Natural killer cell treated with Interleukin-12 subunit alpha and Interleukin-12 subunit beta and Interleukin-15 and Interleukin-18, amount 100 ng/mL, for 72 hours (primary cell): ENCODE data around the gene FRY. TPM values are rescaled to one million over a fixed set of nuclear protein-coding genes. Genes with fewer than 3 reads are reported as not detected.

Source experiments
- ATAC-seq, 2 donors: fragments of 150-1000 bp; cut with Tn5 transposase in 1 of 2; sonication (Bioruptor Pico), chemical (Tn5 transposase) in 1 of 2; 2 replicates each; pipeline ENCODE4 v1.10.0; 2021
- DNase-seq: peaks from one replicate; pipeline ENCODE4 v3.0.0; 2022; ENCODE audit warnings: low spot score
- H3K27ac Mint-ChIP-seq, 2 donors: 1 replicate in 1 of 2; 2 replicates in 1 of 2; pipeline ENCODE4 v1.8.0; 2022; ENCODE audit warnings: mixed read lengths in 2 of 2, mild to moderate bottlenecking in 1 of 2, moderate library complexity in 1 of 2
- H3K27me3 Mint-ChIP-seq, 2 donors: 1 replicate in 1 of 2; 2 replicates in 1 of 2; pipeline ENCODE4 v1.8.0; 2022; ENCODE audit warnings: mixed read lengths in 2 of 2
- H3K36me3 Mint-ChIP-seq: one replicate; pipeline ENCODE4 v1.8.0; 2022; ENCODE audit warnings: mixed read lengths
- H3K4me1 Mint-ChIP-seq, 2 donors: 1 replicate in 1 of 2; 2 replicates in 1 of 2; pipeline ENCODE4 v1.8.0; 2022; ENCODE audit warnings: low read depth in 2 of 2, mixed read lengths in 2 of 2, mild to moderate bottlenecking in 1 of 2
- H3K4me3 Mint-ChIP-seq: one replicate; pipeline ENCODE4 v1.8.0; 2022; ENCODE audit warnings: mixed read lengths
- H3K9me3 Mint-ChIP-seq: 2 replicates; pipeline ENCODE4 v1.8.0; 2022; ENCODE audit warnings: mixed read lengths
- total RNA-seq, 2 donors: library from RNA; stranded (reverse); gene quantifications; one replicate each; pipeline ENCODE4 v1.2.3, GENCODE V29; 2022

The FRY gene
- total RNA-seq, 2 donors from 2014 or later: 1.5 to 6.1 TPM

GRCh38 chr13:32282096-32282711, 250.6 kb downstream of the FRY start:
- no peak for ATAC-seq
- H3K36me3 Mint-ChIP-seq: peaks cover 5% of the 10 kb centered on the region
- no peak for DNase-seq
- H3K27me3 Mint-ChIP-seq: no peaks in the 10 kb centered on the region
- no peak overlapping the region for H3K27ac Mint-ChIP-seq
- no peaks in the 10 kb centered on the region for H3K4me1 Mint-ChIP-seq
- H3K9me3 Mint-ChIP-seq: no peaks in the 10 kb centered on the region
- H3K4me3 Mint-ChIP-seq: no peak overlapping the region

- no peaks in the 10 kb centered on the region for H3K4me1 Mint-ChIP-seq
- ATAC-seq: no peak
- no peaks in the 10 kb centered on the region for H3K36me3 Mint-ChIP-seq
- no peaks in the 10 kb centered on the region for H3K9me3 Mint-ChIP-seq
- H3K4me3 Mint-ChIP-seq: no peak overlapping the region
- no peak overlapping the region for H3K27ac Mint-ChIP-seq
- no peak for DNase-seq
- H3K27me3 Mint-ChIP-seq: no peaks in the 10 kb centered on the region
These were observed 253.5 kb downstream of the FRY start for GRCh38 chr13:32284927-32285632.

GRCh38 chr13:32285633-32285965, 254.0 kb downstream of the FRY start:
- Mint-ChIP-seq H3K27ac (no peak overlapping the region), H3K9me3 (no peaks in the 10 kb centered on the region), H3K4me3 (no peak overlapping the region), H3K27me3 (no peaks in the 10 kb centered on the region), H3K36me3 (peaks cover under 1% of the 10 kb centered on the region), H3K4me1 (no peaks in the 10 kb centered on the region)
- ATAC-seq (no peak), DNase-seq (no peak)

- ATAC-seq: no peak
- DNase-seq: no peak
- no peak overlapping the region for H3K4me3 Mint-ChIP-seq
- no peak overlapping the region for H3K27ac Mint-ChIP-seq
- no peaks in the 10 kb centered on the region for H3K36me3 Mint-ChIP-seq
- H3K9me3 Mint-ChIP-seq: no peaks in the 10 kb centered on the region
- H3K27me3 Mint-ChIP-seq: peaks cover 11 to 14% of the 10 kb centered on the region in 2 donors
- no peaks in the 10 kb centered on the region for H3K4me1 Mint-ChIP-seq
These were observed 265.6 kb downstream of the FRY start for GRCh38 chr13:32297206-32297605.

DNA sequence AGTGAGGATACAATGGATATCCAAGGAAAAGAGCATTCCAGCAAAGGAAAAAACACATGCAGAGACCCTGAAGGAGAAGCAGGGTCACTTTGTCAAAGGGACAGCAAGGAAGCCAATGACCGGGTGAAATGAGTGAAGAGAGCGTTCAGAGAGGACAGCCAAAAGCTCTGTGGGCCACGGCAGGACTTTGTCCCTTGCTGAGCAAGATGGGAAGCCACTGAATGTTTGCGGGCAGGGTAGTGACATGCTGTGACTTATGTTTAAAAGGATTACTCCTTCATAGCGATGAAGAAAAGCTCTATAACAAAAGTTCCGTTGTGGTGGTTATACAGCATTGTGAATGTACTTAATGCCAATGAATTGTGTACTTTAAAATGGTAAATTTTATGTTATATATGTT, 267.1 kb downstream of the FRY start:
- DNase-seq: no peak
- Mint-ChIP-seq H3K4me1 (no peaks in the 10 kb centered on the region), H3K4me3 (no peak overlapping the region), H3K36me3 (no peaks in the 10 kb centered on the region), H3K9me3 (no peaks in the 10 kb centered on the region), H3K27me3 (peaks cover 11 to 14% of the 10 kb centered on the region in 2 donors), H3K27ac (no peak overlapping the region)
- no peak for ATAC-seq

DNA sequence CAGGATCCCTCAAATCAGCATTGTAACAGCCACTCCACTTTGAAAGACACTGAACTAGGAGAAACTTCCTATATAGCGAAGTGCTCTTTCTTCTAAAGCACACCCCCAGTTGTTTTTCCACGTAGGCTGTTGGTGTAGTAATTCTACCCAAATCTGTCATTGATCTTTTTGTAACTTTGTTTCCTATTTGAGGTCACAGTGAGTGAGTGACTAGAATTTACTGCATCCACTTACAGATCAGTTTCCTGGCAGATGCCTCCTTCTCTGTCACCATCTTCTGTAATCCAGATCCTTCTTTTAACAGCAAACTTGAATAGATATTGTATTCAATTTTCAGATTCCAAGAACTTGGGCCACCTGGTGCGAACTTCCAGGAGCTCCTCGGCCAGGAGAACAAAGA, 268.3 kb downstream of the FRY start:
- DNase-seq (no peak), ATAC-seq (no peak)
- H3K4me3 Mint-ChIP-seq: no peak overlapping the region
- no peak overlapping the region for H3K27ac Mint-ChIP-seq
- H3K27me3 Mint-ChIP-seq: peaks cover 11 to 14% of the 10 kb centered on the region in 2 donors
- no peaks in the 10 kb centered on the region for H3K4me1 Mint-ChIP-seq
- H3K36me3 Mint-ChIP-seq: no peaks in the 10 kb centered on the region
- no peaks in the 10 kb centered on the region for H3K9me3 Mint-ChIP-seq

GRCh38 chr13:32300406-32300805, 268.8 kb downstream of the FRY start:
- no peak for ATAC-seq
- H3K27ac Mint-ChIP-seq: no peak overlapping the region
- no peak overlapping the region for H3K4me3 Mint-ChIP-seq
- DNase-seq: no peak
- no peaks in the 10 kb centered on the region for H3K36me3 Mint-ChIP-seq
- no peaks in the 10 kb centered on the region for H3K9me3 Mint-ChIP-seq
- no peaks in the 10 kb centered on the region for H3K4me1 Mint-ChIP-seq
- peaks cover 11 to 14% of the 10 kb centered on the region in 2 donors for H3K27me3 Mint-ChIP-seq

DNA sequence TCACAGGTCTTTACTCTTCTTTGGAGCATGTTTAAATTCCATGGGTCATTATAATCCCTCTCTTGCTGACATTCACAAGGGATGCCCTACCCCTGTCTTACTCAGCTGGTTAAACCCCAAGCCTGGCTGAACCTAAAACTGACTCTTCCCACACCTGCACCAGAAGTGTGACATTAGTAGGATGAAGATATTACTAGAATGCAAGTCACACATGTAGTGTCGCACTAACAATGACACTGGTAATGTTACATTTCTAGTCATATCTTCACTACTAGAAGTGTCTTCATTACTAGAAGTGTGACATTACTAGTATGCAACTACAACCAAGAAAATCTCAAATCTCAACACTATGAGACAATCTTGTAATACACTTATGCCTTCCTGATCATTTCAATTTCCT, 269.3 kb downstream of the FRY start:
- Mint-ChIP-seq H3K9me3 (no peaks in the 10 kb centered on the region), H3K27me3 (peaks cover 11 to 17% of the 10 kb centered on the region in 2 donors), H3K27ac (no peak overlapping the region), H3K4me3 (no peak overlapping the region), H3K36me3 (no peaks in the 10 kb centered on the region), H3K4me1 (no peaks in the 10 kb centered on the region)
- ATAC-seq (peak in 1 of 2 donors; percentile 68), DNase-seq (no peak)

GRCh38 chr13:32302461-32302860, 270.9 kb downstream of the FRY start:
- no peaks in the 10 kb centered on the region for H3K4me1 Mint-ChIP-seq
- no peak overlapping the region for H3K27ac Mint-ChIP-seq
- no peaks in the 10 kb centered on the region for H3K9me3 Mint-ChIP-seq
- H3K27me3 Mint-ChIP-seq: peaks cover 14 to 22% of the 10 kb centered on the region in 2 donors
- H3K36me3 Mint-ChIP-seq: no peaks in the 10 kb centered on the region
- DNase-seq: no peak
- no peak for ATAC-seq
- H3K4me3 Mint-ChIP-seq: no peak overlapping the region

DNA sequence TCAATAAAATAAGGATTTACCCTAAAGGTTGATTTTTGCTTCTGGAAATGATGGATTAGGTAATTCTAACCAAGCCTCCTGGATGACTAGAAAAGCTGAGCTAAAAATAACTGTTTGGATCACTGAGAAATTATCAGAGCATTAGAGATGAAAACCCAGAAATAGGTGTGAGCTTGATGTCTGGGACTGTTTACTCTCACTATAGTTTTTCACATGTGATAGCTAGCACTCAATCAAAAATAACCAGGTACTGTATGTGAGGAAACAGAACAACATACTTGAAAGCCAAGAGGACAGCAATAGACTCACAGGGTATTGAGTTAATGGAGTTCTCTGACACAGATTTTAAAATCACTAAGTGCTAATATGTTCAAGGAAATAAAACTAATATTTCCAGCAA, 274.1 kb downstream of the FRY start:
- Mint-ChIP-seq H3K4me3 (no peak overlapping the region), H3K36me3 (no peaks in the 10 kb centered on the region), H3K4me1 (peaks cover 14 to 22% of the 10 kb centered on the region in 2 donors), H3K27ac (no peak overlapping the region), H3K27me3 (peaks cover 4 to 8% of the 10 kb centered on the region in 2 donors), H3K9me3 (no peaks in the 10 kb centered on the region)
- DNase-seq: no peak
- ATAC-seq: no peak

- no peaks in the 10 kb centered on the region for H3K9me3 Mint-ChIP-seq
- no peak for DNase-seq
- no peaks in the 10 kb centered on the region for H3K36me3 Mint-ChIP-seq
- peak overlapping the region; percentile 20 to 21 for H3K27ac Mint-ChIP-seq
- peaks cover 4 to 8% of the 10 kb centered on the region in 2 donors for H3K27me3 Mint-ChIP-seq
- peak in 1 of 2 donors; percentile 48 for ATAC-seq
- H3K4me1 Mint-ChIP-seq: peaks cover 22 to 36% of the 10 kb centered on the region in 2 donors
- peak overlapping the region; percentile 59 for H3K4me3 Mint-ChIP-seq
These were observed 277.9 kb downstream of the FRY start for GRCh38 chr13:32309312-32310133.

- peak overlapping the region; percentile 20 to 49 for H3K27ac Mint-ChIP-seq
- peak overlapping the region; percentile 59 for H3K4me3 Mint-ChIP-seq
- H3K9me3 Mint-ChIP-seq: no peaks in the 10 kb centered on the region
- DNase-seq: no peak
- peaks cover 28 to 43% of the 10 kb centered on the region in 2 donors for H3K4me1 Mint-ChIP-seq
- ATAC-seq: peak in 1 of 2 donors; percentile 45
- peaks cover 4 to 8% of the 10 kb centered on the region in 2 donors for H3K27me3 Mint-ChIP-seq
- no peaks in the 10 kb centered on the region for H3K36me3 Mint-ChIP-seq
These were observed 278.6 kb downstream of the FRY start for GRCh38 chr13:32310134-32310706.

DNA sequence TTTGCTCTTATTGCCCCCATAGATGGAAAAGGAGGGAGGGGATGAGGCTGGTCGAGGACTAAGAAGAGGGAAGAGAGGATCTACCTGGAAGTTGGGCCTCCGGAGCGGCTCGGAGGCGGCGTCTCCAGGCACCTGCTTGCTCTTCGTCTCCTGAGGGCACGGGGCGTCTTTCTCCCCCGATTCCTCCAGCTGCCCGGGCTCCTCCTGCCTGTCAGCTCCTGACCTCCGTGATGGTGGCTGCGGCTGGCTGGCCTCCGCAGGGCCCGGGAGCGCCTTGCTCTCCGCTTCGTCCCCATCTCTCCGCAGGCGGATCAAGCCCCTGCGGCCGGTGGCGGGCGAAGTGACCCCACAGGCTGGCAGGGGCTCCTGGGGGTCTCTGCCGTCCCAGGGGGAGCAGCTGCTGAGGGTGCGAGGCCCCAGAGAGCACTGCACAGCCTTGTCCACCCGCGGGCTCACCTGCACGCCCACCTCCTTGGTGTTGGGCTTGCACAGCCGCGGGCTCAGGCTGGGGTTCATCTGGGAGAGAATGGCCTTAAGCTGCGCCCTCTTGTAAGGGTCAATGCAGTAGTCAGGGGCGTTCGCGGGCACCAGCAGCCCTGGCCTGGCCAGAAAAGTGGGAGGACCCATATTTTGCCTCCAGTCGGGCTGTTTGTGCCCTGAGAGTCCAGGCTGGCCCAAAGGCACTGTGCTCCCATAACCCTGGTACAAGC, 279.8 kb downstream of the FRY start:
- Mint-ChIP-seq H3K9me3 (no peaks in the 10 kb centered on the region), H3K36me3 (no peaks in the 10 kb centered on the region), H3K27me3 (peaks cover 0 to 1% of the 10 kb centered on the region in 2 donors), H3K27ac (peak overlapping the region in 1 of 2 donors; percentile 49), H3K4me1 (peaks cover 28 to 53% of the 10 kb centered on the region in 2 donors), H3K4me3 (no peak overlapping the region)
- no peak for ATAC-seq
- DNase-seq: no peak
